ENCODE data around the gene CCDC12.

GRCh38 chr3:46874430-46874829, 102.1 kb downstream of the CCDC12 start:
- no peak for TF ChIP-seq EZH2 (IDR thresholded peaks at IDR 0.05; ENCODE audit: insufficient read depth, poor library complexity, severe bottlenecking)
- TF ChIP-seq EZH2phosphoT487 (IDR thresholded peaks at IDR 0.05; ENCODE audit: insufficient read depth, low read depth): no peak

All from GM23248 (cell line).